T-helper 1 cell treated with Interleukin-12 subunit alpha and Interleukin-12 subunit beta and Interleukin-4 antibody, amounts not matched to agents 30 ng/mL and 1 ng/mL, for 36 hours (primary cell): ENCODE results near the gene USP22. TPM values are rescaled to one million over a fixed set of nuclear protein-coding genes. Genes with fewer than 3 reads are reported as not detected.

ENCODE experiments used
- intact Hi-C: fragments of 100-400 bp; cut with micrococcal nuclease; formaldehyde crosslinking; loops from one replicate; pipeline ENCODE4 v1.15.1; 2024
- total RNA-seq: library from RNA; stranded (reverse); gene quantifications from 2 replicates; pipeline ENCODE4 v1.2.3, GENCODE V29; 2022

The USP22 gene
- total RNA-seq, 1 donor from 2014 or later = 128 TPM

GRCh38 chr17:20960871-20961270 is 81.9 kb downstream of the USP22 start:
- intact Hi-C loops = no loop called here

- intact Hi-C loops = no loop called here
Measured at GRCh38 chr17:20955427-20956323, 87.1 kb downstream of the USP22 start.

GRCh38 chr17:20954794-20955193 is 88.0 kb downstream of the USP22 start:
- intact Hi-C loops = no loop called here

GRCh38 chr17:20952183-20952582 is 90.6 kb downstream of the USP22 start:
- intact Hi-C loops = no loop called here

Other genes with a start within 250 kb of the USP22 start
- gene DHRS7B, start 84.0 kb upstream of the USP22 start, total RNA-seq = 14.0 and 17.6 TPM in 2 replicates
- 21.4 and 23.2 TPM in 2 replicates for gene TMEM11, start 171.2 kb upstream of the USP22 start, total RNA-seq
- 3.2 and 3.8 TPM in 2 replicates for gene NATD1, start 210.4 kb upstream of the USP22 start, total RNA-seq
- 80.7 and 81.7 TPM in 2 replicates for gene MAP2K3, start 241.7 kb upstream of the USP22 start, total RNA-seq